ENCODE measurements around the gene LAG3. TPM values are rescaled to one million over a fixed set of nuclear protein-coding genes. Genes with fewer than 3 reads are reported as not detected.

Gene LAG3
- total and polyA plus RNA-seq, 10 of the 15 experiments (the other 5 are each of a cell fraction or from before 2014, with no cell fraction given): 0.52 to 4.2 (median 1.0) TPM; not detected in 1

GRCh38 chr12:6722863-6723262 lies 49.5 kb upstream of the LAG3 start:
- SMC1A ChIA-PET (ENCODE audit: uncharacterized antibody, unreplicated experiment): interaction anchor here (0.6 to 3.1 kb wide), 7 partner anchors 26 to 113 kb away, joined by 3 to 31 read pairs (median 11); partner anchors contain the start of genes MLF2 and ZNF384
- no peak for TF ChIP-seq ZBTB40 (IDR thresholded peaks at IDR 0.05; ENCODE audit: borderline replicate concordance)
- no peaks in the 10 kb centered on the region for H4K20me1 ChIP-seq (ENCODE audit: control insufficient read depth, insufficient read depth)
- H3K27ac ChIP-seq (ENCODE audit: control insufficient read depth, insufficient read depth): no peak overlapping the region
- 63% methylated on average over 3 of the region's 3 CpGs for WGBS (ENCODE audit: insufficient coverage, insufficient replicate concordance, low lambda C conversion rate, missing lambda C conversion rate)
- no peak for FAIRE-seq
- H3K4me3 ChIP-seq: peak overlapping the region; percentile 91; the same call in 1 of the 2 replicates
- H3K36me3 ChIP-seq (ENCODE audit: control insufficient read depth in 2 of 2, insufficient read depth in 2 of 2, low read length in 1 of 2): peaks cover 0 to 2% of the 10 kb centered on the region in 2 experiments; a peak in 1 of 4 replicates
- RAD21 ChIA-PET (ENCODE audit: unreplicated experiment): interaction anchor here (1.1 to 3.3 kb wide), 8 partner anchors 23 to 130 kb away, joined by 4 to 45 read pairs (median 6); partner anchors contain the start of genes LPAR5, MLF2, USP5 and ZNF384
- H3K9ac ChIP-seq (ENCODE audit: control insufficient read depth, insufficient read depth, low read length): no peak overlapping the region; the same call in 1 of the 2 replicates
- DNase-seq (ENCODE audit: low read depth, low spot score): no peak
- POLR2A ChIA-PET: interaction anchor here (1.0 to 3.6 kb wide), 10 partner anchors 8 to 297 kb away, joined by 3 to 53 read pairs (median 8); partner anchors contain the start of genes CDCA3, GAPDH, LPAR5 and MLF2
- H3K9me3 ChIP-seq (replicated peaks; ENCODE audit: control insufficient read depth, insufficient read depth, low read length): no peaks in the 10 kb centered on the region
- H3K27me3 ChIP-seq (replicated peaks in 1 of 2; ENCODE audit: control insufficient read depth in 2 of 2, insufficient read depth in 2 of 2, low read length in 1 of 2): no peaks in the 10 kb centered on the region
- no peak for ATAC-seq
- in situ Hi-C loops (cut with MboI): no loop called here
- intact Hi-C loops (cut with micrococcal nuclease; ENCODE audit: unreplicated experiment): loop anchor here (1.0 kb wide), 1 partner anchor 34 kb away; the partner anchor contains the start of gene ZNF384
- BruUV-seq (replicated peaks): no TSS peak
- H3K79me2 ChIP-seq (ENCODE audit: control insufficient read depth, insufficient read depth, low read length): peaks cover 10% of the 10 kb centered on the region
- no peak overlapping the region; the same call in 1 of the 2 replicates for H2AFZ ChIP-seq (ENCODE audit: control insufficient read depth, low read depth, low read length)
- no peaks in the 10 kb centered on the region; the same call in 1 of the 2 replicates for H3K4me1 ChIP-seq (ENCODE audit: control insufficient read depth, insufficient read depth, low read length)
- CTCF ChIA-PET: interaction anchor here (0.7 to 3.5 kb wide), 16 partner anchors 8 to 185 kb away, joined by 3 to 28 read pairs (median 5); partner anchors contain the start of genes CDCA3, MLF2, USP5 and ZNF384
- peak overlapping the region; percentile 65 for H3K4me2 ChIP-seq (ENCODE audit: control insufficient read depth, insufficient read depth)

Data from GM12878 (cell line).